SW 1271 (cell line): ENCODE measurements around the gene CUL3.

Source experiments
- DNase-seq, 2 experiments: peaks; one replicate each; lab custom pipeline; 2025; lab: John Stamatoyannopoulos, UW

Gene CUL3

DNA sequence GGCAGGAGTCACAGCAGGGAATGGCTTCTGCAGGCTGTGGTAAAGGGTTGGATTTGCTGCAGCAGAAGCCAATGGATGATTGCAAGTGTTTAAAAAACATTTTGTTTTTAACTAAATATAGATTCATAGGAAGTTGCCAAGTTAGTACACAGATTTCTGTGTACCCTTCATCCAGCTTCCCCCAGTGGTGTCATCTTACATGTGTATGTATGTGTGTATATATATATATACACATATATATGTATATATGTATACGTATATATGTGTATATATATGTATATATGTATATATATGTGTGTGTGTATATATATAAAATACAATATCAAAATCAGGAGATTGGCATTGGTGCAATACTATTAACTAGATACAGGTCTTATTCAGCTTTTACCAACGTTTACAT lies 164.1 kb downstream of the CUL3 start:
- no peak for DNase-seq
